CD4-positive, alpha-beta T cell (primary cell): ENCODE results near the gene RNU1-1. TPM values are rescaled to one million over a fixed set of nuclear protein-coding genes. Genes with fewer than 3 reads are reported as not detected.
"Not testable (repeated sequence)": the region's sequence is repeated elsewhere in the genome, so short reads cannot be mapped to it uniquely, and the experiment has no call there.

ENCODE experiments used
- ATAC-seq: fragments of 200-7000 bp; cut with Tn5 transposase; one replicate; pipeline ENCODE4 v1.10.0; 2022; ENCODE audit warnings: mild to moderate bottlenecking; ENCODE audit not compliant: poor library complexity
- CTCF ChIA-PET: fragments of 350-600 bp; sonication (Branson Sonifier 250); formaldehyde crosslinking; loops from one replicate; lab custom pipeline; 2021; ENCODE audit warnings: antibody characterized with exemption, inconsistent platforms; lab: Charles Lee
- POLR2A ChIA-PET: fragments of 350-600 bp; sonication (Branson Sonifier 250); formaldehyde crosslinking; loops from one replicate; lab custom pipeline; 2021; ENCODE audit warnings: antibody characterized with exemption, inconsistent platforms; lab: Charles Lee
- DNase-seq, 14 experiments: peaks; one replicate each; pipeline ENCODE4 v3.0.0-alpha.2; 2013 to 2020; ENCODE audit warnings: mixed read lengths in 2 of 14
- H3K27ac ChIP-seq, 2 donors: one replicate each; pipeline versions ENCODE4 v1.5.1 to v1.7.0; 2013; ENCODE audit warnings: low read length in 2 of 2, low read depth in 1 of 2, mild to moderate bottlenecking in 1 of 2
- H3K27me3 ChIP-seq, 2 experiments: 1 replicate in 1 of 2; 2 replicates in 1 of 2; pipeline versions ENCODE4 v1.6.1 to v1.7.0; 2013; ENCODE audit warnings: low read length in 2 of 2, control low read depth in 1 of 2, mild to moderate bottlenecking in 1 of 2, moderate library complexity in 1 of 2; ENCODE audit not compliant: insufficient read depth in 2 of 2, control insufficient read depth in 1 of 2
- H3K36me3 ChIP-seq: one replicate; pipeline ENCODE4 v1.6.1; 2013; ENCODE audit warnings: low read length, control low read depth; ENCODE audit not compliant: insufficient read depth
- H3K4me1 ChIP-seq: one replicate; pipeline ENCODE4 v1.6.1; 2013; ENCODE audit warnings: low read length, control low read depth; ENCODE audit not compliant: insufficient read depth
- H3K4me3 ChIP-seq: one replicate; pipeline ENCODE4 v1.5.1; 2013; ENCODE audit warnings: mild to moderate bottlenecking, low read length, moderate library complexity
- H3K9me3 ChIP-seq, 2 experiments: 1 replicate in 1 of 2; 2 replicates in 1 of 2; pipeline versions ENCODE4 v1.6.1 to v1.7.0; 2013; ENCODE audit warnings: low read length in 2 of 2, mild to moderate bottlenecking in 2 of 2, control low read depth in 1 of 2, moderate library complexity in 1 of 2; ENCODE audit not compliant: control insufficient read depth in 1 of 2, insufficient read depth in 1 of 2
- H3K27ac Mint-ChIP-seq: one replicate; pipeline ENCODE4 v1.8.0; 2020; ENCODE audit warnings: mixed read lengths
- H3K27me3 Mint-ChIP-seq: one replicate; pipeline ENCODE4 v1.8.0; 2021; ENCODE audit warnings: mixed read lengths
- H3K36me3 Mint-ChIP-seq: one replicate; pipeline ENCODE4 v1.8.0; 2021; ENCODE audit warnings: low read depth, mixed read lengths
- H3K4me1 Mint-ChIP-seq: one replicate; pipeline ENCODE4 v1.8.0; 2021; ENCODE audit warnings: low read depth, mixed read lengths
- H3K4me3 Mint-ChIP-seq: one replicate; pipeline ENCODE4 v1.8.0; 2020; ENCODE audit warnings: mild to moderate bottlenecking, mixed read lengths
- H3K9me3 Mint-ChIP-seq: one replicate; pipeline ENCODE4 v1.8.0; 2020; ENCODE audit warnings: mixed read lengths
- intact Hi-C, 2 experiments: fragments of 100-400 bp; cut with DNase I in 1 of 2; cut with micrococcal nuclease in 1 of 2; formaldehyde crosslinking; loops; one replicate each; pipeline versions ENCODE4 v1.15.1 to v1.9.0; 2023 to 2025; cut with DNase I, micrococcal nuclease
- total RNA-seq, 174 experiments: library from RNA in 2 of 174; stranded (reverse) in 2 of 174; gene quantifications; one replicate each; pipeline ENCODE4 v1.2.3 and lab custom pipeline; 2021 to 2026

RNU1-1 gene
- total RNA-seq, 2 experiments from 2014 or later: 4,982 to 5,937 TPM

DNA sequence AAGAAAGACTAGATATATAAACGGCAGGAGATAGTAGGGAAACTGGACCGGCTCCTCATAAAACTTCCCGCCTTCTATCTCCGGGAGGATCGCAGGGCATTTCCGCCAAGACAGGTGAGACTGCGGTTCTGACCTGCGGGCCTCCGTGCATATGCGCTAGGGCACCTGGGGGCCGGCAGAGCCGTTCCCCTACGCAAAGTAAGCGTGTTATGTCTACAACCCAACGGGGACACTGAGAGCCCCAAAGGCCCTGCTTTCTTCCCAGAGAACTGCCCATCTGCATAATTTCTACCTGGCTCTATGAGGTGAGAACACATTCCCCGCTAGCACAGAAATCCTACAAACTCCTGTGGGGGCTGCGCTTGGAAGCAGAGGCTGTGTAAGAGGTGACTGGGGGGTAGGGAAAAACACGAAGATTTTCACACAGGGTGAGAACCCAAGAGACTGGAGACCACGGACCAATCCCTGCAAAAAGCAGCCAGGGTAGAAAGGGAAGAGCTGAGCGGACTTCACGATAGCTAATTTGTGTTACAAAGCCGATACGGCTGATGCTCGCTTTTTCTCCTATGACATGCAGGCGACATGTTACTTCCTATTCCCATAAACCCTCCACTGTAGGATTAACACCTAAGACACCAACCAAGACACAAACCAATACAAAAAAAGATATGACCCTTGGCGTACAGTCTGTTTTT lies 526 bp downstream of the RNU1-1 start:
- H3K27ac ChIP-seq: peak overlapping the region; percentile 61 to 94
- H3K36me3 ChIP-seq, H3K9me3 Mint-ChIP-seq, H3K36me3 Mint-ChIP-seq, H3K4me1 Mint-ChIP-seq, H3K4me3 Mint-ChIP-seq, H3K27ac Mint-ChIP-seq, intact Hi-C loops, H3K27me3 ChIP-seq, H3K9me3 ChIP-seq, CTCF ChIA-PET: not testable (repeated sequence)
- POLR2A ChIA-PET: interaction anchor here (0.7 to 1.7 kb wide), 6 partner anchors 15 to 390 kb away, joined by 3 to 13 read pairs (median 3); partner anchors contain the start of gene NECAP2
- DNase-seq (peak in 8 of 14 experiments; percentile 32 to 93 (median 47)), ATAC-seq (peak; percentile 96)
- peak overlapping the region; percentile 52 for H3K4me3 ChIP-seq
- H3K27me3 Mint-ChIP-seq: peaks cover 11% of the 10 kb centered on the region
- H3K4me1 ChIP-seq: peaks cover 13% of the 10 kb centered on the region

DNA sequence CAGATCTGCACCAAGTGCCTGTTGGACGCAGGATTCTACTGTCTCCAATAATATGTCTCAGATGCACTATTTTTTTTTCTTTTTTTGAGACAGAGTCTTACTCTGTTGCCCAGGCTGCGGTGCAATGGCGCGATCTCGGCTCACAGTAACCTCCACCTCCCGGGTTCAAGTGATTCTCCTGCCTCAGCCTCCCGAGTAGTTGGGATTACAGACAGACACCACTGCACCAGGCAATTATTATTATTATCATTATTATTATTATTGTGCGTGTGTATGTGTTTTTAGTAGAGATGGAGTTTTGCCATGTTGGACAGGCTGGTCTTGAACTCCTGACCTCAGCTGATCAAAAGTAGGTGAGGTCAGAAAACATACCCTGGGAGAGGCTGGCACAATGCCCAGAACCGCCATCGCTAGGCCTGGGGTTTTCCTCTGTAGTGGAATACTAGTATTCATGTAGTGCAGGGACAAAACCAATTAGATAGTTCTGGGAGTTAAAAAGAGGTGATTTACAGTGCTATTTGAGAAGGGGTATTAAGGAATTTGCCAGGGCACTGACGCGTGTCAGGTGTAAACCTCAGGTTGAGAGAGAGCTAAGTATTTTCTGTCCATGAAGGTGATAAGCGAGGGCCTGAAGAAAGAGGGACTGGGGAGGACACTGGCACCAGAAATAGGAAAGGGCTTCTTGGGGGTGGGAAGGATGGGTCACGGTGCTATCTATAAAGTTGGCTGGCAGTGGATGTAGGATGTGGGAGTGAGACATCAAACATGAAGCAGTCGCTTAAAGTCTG lies 1.3 kb downstream of the RNU1-1 start:
- H3K9me3 ChIP-seq, H3K4me3 Mint-ChIP-seq, POLR2A ChIA-PET, CTCF ChIA-PET, intact Hi-C loops, H3K27ac Mint-ChIP-seq, H3K36me3 Mint-ChIP-seq, H3K9me3 Mint-ChIP-seq, H3K36me3 ChIP-seq, H3K27me3 ChIP-seq, H3K4me1 Mint-ChIP-seq, H3K4me3 ChIP-seq, ATAC-seq, H3K27ac ChIP-seq, H3K27me3 Mint-ChIP-seq: not testable (repeated sequence)
- peaks cover 13% of the 10 kb centered on the region for H3K4me1 ChIP-seq
- peak in 3 of 14 experiments; percentile 7 to 13 (median 8) for DNase-seq

DNA sequence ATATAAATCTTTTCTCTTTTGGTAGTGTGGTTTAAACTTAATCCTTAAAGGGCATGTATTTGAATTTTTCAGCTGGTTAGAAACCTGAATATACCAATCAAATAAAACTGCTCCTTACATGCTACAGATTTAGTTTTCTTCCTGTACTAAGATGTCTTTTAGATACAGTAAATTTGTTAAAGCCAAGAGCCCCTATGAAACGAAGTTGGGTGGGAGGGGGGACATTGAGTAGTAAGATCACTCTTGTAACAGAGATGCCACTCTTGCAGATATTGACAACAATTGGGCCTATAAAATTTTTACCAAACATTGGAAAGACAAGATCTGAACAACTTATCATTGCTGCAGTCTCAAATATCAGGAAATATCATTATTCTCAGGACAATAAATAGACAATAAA lies 2.2 kb downstream of the RNU1-1 start:
- H3K27me3 ChIP-seq, H3K27me3 Mint-ChIP-seq, H3K27ac ChIP-seq, H3K36me3 ChIP-seq, DNase-seq, ATAC-seq, H3K27ac Mint-ChIP-seq, CTCF ChIA-PET, POLR2A ChIA-PET, H3K36me3 Mint-ChIP-seq, H3K9me3 Mint-ChIP-seq, H3K4me3 ChIP-seq, intact Hi-C loops, H3K9me3 ChIP-seq, H3K4me1 Mint-ChIP-seq, H3K4me3 Mint-ChIP-seq: not testable (repeated sequence)
- H3K4me1 ChIP-seq: peaks cover 13% of the 10 kb centered on the region

GRCh38 chr1:16508861-16509445 lies 5.1 kb downstream of the RNU1-1 start:
- CTCF ChIA-PET: not testable (repeated sequence)

GRCh38 chr1:16506364-16507136 lies 7.5 kb downstream of the RNU1-1 start:
- H3K4me3 Mint-ChIP-seq, H3K27me3 ChIP-seq, H3K9me3 ChIP-seq, DNase-seq, CTCF ChIA-PET, H3K4me1 Mint-ChIP-seq, H3K4me3 ChIP-seq, H3K9me3 Mint-ChIP-seq, H3K4me1 ChIP-seq, H3K27ac Mint-ChIP-seq, H3K36me3 ChIP-seq, H3K36me3 Mint-ChIP-seq, H3K27me3 Mint-ChIP-seq, POLR2A ChIA-PET, ATAC-seq, H3K27ac ChIP-seq: not testable (repeated sequence)
- intact Hi-C loops: loop anchor here in 1 of 2 experiments (10.0 kb wide), 1 partner anchor 128 kb away; no protein-coding TSS in a partner anchor

More at GRCh38 chr1:16508861-16509445, 5.1 kb downstream of the RNU1-1 start:
- POLR2A ChIA-PET, H3K27ac ChIP-seq, H3K4me1 Mint-ChIP-seq, H3K36me3 ChIP-seq, ATAC-seq, H3K4me3 Mint-ChIP-seq, H3K9me3 ChIP-seq, H3K36me3 Mint-ChIP-seq, H3K27ac Mint-ChIP-seq, H3K9me3 Mint-ChIP-seq, H3K27me3 ChIP-seq, H3K4me3 ChIP-seq, H3K27me3 Mint-ChIP-seq: not testable (repeated sequence)
- peak in 5 of 14 experiments; percentile 19 to 59 (median 32) for DNase-seq
- H3K4me1 ChIP-seq: peaks cover 13% of the 10 kb centered on the region
- intact Hi-C loops: loop anchor here in 1 of 2 experiments (10.0 kb wide), 1 partner anchor 126 kb away; no protein-coding TSS in a partner anchor

DNA sequence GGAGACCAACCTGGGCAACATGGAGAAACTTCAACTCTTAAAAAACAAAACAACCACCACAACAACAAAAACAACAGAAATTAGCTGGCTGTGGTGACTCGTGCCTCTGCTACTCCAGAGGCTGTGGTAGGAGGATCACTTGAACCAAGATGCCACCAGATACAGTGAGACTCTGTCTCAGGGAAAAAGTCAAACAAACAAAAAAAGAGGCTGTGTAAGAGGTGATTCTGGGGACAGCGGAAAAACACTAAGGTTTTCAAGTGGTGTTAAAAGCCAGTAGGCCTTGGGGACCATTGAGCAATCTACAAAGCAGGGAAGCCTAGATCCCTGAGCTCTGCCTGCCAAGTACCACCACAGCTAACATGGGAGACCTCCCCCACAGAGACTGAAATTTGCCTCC lies 8.2 kb downstream of the RNU1-1 start:
- H3K4me1 ChIP-seq, H3K27ac Mint-ChIP-seq, H3K36me3 Mint-ChIP-seq, H3K9me3 ChIP-seq, DNase-seq, H3K27me3 Mint-ChIP-seq, H3K27ac ChIP-seq, H3K36me3 ChIP-seq, POLR2A ChIA-PET, H3K4me1 Mint-ChIP-seq, H3K9me3 Mint-ChIP-seq, CTCF ChIA-PET, H3K4me3 ChIP-seq, H3K27me3 ChIP-seq, H3K4me3 Mint-ChIP-seq, ATAC-seq: not testable (repeated sequence)
- intact Hi-C loops: loop anchor here in 1 of 2 experiments (10.0 kb wide), 1 partner anchor 129 kb away; no protein-coding TSS in a partner anchor
